ACHN (cell line): ENCODE data around the gene PTK7.

ENCODE experiments used
- DNase-seq: peaks from one replicate; pipeline ENCODE4 v3.0.0-alpha.2; 2015
- in situ Hi-C: cut with HindIII; loops from 2 replicates; pipeline ENCODE4 v1.10.0; 2017; ENCODE audit warnings: low sequenced_read_pairs, low pct_ligation_motif_present, low pct_unique_long_range_greater_than_20kb

Gene PTK7

DNA sequence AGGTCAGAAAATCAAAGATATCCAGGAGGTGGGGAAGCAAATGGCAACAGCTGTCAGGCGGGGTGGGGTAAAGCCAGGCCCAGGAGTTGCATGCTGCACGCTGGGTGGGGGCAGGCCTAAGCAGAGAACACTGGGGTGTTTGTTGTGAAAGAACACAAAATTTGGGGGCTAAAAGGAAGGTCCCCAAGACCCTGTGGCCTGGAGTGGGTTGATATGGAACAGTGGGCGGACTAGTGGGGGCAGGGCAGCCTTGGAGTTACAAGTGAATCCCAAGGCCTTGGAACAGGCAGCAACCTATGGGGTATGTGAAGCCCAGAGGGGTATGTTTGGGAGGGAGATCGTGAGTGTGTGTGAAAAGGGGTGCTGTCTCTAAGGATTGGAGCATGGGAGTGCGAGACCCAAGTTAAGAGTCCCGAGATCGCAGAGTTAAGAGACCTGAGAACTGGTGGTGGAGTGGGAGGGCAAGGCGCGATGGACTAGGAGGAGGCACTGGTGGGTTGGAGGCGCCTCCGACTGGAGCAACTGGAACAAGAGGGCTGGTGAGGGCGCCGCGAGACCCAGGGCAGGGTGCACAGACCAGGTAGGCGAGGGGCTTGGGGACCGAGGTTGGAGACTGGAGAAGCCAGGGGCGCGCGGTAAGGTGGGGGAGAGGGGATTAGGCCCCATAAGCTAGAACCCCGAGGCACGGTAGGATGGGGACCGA is 23.1 kb upstream of the PTK7 start:
- peak; percentile 26 for DNase-seq
- in situ Hi-C loops, result no loop called here

DNA sequence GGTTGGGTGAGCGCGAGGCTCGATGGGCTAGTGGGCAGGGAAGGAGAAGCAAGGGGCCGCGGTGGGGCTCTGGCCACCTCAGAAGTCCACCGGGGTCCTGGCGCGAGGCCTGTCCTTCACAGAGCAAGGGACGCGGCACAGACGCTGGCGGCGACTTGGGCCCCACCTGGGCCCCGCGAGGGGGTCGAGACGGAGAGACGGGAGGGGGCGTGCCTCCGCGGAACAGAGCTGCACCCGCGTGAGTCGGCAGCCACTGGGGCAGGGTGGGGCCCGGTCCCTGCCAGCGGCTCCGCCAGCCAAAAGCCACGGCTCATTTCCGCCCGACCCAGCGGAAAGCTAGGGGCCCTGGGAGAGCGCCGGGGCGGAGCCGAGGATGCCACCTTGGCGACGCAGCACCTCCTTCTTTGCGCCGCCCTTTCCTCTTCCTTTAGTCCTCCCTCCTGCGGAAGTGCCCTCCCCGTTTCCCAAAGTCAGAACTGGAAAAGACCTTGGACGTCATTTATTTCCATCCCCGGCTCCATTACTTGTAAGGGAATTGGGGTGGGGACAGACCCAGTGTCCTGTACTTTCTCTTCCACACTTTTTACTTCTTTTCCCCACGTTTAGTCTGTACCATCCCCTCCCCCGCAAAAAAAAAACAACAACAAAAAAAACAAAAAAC is 22.4 kb upstream of the PTK7 start, which contains the start of gene CUL7:
Gene CUL7 (minus strand): TSS at position 307 of the 661 bp plus-strand sequence. CDS start 1,063 bp downstream, outside the sequence.
- DNase-seq, result peak; percentile 94
- in situ Hi-C loops, result no loop called here

DNA sequence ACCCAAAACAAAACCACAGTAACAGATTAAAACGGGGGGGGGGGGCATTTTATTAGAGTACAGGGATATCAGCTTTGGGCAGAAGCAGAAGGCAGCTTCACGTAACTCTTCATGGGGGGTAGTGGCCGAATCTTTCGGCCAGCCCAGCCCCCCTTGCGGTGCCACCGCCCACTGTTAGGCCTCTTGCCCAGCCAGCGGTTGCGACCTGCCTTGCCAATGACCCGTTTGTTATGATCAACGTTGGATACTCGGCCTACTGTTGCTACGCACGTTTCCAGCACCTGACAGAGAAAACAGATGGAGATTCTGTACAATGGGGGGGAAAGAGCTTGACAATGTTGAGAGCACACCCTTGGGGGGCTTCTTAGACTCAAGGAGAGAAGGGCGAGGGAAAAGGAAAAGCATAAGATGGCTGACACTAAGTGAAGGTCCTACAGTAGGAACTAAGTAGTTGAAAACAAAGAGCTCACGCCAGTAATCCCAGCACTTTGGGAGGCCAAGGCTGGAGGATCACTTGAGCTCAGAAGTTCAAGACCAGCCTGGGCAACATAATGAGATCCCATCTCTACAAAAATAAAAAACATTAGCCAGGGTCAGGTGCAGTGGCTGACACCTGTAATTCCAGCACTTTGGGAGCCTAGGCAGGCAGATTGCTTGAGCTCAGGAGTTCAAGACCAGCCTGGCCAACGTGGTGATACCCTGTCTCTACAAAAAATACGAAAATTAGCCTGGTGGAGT is 21.7 kb upstream of the PTK7 start:
- no peak for DNase-seq
- in situ Hi-C loops, result no loop called here

- in situ Hi-C loops, result no loop called here
- DNase-seq, result no peak
Measured at GRCh38 chr6:43055966-43056365, 20.1 kb upstream of the PTK7 start.

DNA sequence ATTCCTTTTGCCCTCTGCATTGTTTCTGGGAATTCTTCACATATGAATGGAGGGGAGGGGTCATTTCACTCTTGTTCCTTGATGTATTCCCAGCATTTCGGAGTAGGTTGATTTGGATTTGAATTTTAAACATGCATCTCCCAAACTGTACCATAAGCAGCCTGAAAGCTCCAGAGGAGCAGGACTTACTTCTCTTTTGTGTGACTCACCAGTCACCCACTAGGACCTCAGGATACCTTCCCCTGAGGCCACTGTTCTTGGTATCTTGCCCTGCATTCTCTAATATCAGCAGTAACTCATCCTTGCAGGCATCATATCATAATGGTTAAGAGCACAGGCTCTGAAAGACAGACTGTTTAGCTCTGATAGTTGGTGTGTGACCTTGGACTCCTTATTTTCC is 17.6 kb upstream of the PTK7 start:
- in situ Hi-C loops, result no loop called here
- DNase-seq, result no peak

- in situ Hi-C loops, result no loop called here
- DNase-seq, result peak; percentile 98
Measured at GRCh38 chr6:43059168-43060033, 16.7 kb upstream of the PTK7 start, which contains the start of the genes KLC4 and MRPL2. Gene KLC4 (plus strand): TSS chr6:43059631. CDS start chr6:43061336, 1,705 bp downstream. Gene MRPL2 (minus strand): TSS chr6:43059434. CDS start chr6:43059381, 53 bp downstream.

GRCh38 chr6:43060034-43060754 is 15.9 kb upstream of the PTK7 start:
- in situ Hi-C loops, result no loop called here
- DNase-seq, result peak; percentile 25

DNA sequence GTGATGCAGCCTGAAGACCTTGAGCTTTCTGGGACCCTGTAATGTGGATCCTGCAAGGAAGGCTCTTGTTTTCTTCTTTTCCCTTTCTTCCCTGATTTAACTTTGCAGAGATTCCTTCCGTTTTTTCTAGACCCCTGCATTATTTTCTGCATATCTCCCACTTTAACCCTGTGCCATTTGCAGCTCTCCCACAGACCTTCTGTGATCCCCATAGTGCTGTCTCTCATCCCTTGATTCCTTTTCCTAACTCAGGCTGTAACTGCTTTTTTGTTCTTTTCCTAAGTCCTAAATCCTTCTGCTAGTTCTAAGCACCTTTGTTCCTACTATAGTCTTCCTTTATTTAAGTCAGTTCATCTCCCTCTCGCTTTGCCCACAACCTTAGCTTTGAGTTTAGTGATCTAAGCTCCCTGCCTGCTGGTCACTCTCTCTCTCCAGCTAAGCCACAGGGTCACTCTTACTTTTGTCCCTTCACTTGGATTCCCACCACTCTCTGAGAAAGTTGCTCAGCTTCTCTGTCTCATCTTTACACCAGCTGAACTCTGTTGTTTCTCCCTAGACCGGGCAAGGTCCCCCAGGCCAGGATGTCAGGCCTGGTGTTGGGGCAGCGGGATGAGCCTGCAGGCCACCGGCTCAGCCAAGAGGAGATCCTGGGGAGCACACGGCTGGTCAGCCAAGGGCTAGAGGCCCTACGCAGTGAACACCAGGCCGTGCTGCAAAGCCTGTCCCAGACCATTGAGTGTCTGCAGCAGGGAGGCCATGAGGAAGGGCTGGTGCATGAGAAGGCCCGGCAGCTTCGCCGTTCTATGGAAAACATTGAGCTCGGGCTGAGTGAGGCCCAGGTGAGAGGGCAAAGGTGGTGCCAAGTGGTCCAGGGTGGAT is 15.1 kb upstream of the PTK7 start:
- in situ Hi-C loops, result no loop called here
- DNase-seq, result no peak

- in situ Hi-C loops, result no loop called here
- DNase-seq, result no peak
Measured at GRCh38 chr6:43061861-43062260, 14.3 kb upstream of the PTK7 start.

GRCh38 chr6:43062818-43063217 is 13.3 kb upstream of the PTK7 start:
- in situ Hi-C loops, result no loop called here
- no peak for DNase-seq

- in situ Hi-C loops, result no loop called here
- peak; percentile 54 for DNase-seq
Measured at GRCh38 chr6:43070028-43070632, 6.0 kb upstream of the PTK7 start.

DNA sequence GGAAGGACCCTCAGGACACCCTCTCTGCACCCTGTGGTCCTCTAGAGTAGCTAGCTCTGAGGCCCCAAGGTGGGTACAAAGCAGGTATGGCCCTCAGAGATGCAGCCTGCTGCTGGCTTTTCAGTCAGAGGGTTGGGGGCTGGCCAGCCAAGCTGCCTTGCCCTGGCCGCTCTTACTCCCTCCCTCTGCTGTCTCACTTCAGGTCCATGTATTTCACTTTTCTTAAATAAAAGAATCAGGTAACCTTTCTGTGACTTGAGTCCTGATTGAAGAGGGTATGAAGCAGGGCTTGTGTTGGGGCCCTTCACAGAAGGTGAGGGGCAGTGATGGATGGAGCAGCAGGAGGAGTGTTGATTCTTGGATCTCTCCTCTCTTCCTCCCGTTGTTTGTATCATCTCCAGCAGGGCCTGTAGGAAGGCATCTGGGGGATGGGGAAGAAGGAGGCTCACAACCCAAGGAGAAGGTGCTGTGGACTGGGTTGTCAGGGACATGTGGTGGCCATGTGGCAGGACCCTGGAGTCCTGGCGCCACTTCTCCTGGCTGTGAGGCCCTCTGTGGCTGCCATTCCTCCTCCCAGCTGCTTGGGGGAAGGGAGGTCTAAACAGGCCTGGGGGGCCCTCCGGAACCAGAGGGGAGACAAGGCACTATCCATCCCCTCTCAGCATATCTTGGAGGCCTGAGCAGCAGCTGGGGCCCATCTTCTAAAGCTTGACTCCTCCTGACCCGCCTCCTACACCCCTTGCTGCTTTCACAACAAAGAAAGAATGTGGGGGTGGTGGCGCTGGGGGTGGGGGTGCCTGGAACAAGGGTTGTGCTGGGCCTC is 1.1 kb upstream of the PTK7 start:
- in situ Hi-C loops, result no loop called here
- no peak for DNase-seq

DNA sequence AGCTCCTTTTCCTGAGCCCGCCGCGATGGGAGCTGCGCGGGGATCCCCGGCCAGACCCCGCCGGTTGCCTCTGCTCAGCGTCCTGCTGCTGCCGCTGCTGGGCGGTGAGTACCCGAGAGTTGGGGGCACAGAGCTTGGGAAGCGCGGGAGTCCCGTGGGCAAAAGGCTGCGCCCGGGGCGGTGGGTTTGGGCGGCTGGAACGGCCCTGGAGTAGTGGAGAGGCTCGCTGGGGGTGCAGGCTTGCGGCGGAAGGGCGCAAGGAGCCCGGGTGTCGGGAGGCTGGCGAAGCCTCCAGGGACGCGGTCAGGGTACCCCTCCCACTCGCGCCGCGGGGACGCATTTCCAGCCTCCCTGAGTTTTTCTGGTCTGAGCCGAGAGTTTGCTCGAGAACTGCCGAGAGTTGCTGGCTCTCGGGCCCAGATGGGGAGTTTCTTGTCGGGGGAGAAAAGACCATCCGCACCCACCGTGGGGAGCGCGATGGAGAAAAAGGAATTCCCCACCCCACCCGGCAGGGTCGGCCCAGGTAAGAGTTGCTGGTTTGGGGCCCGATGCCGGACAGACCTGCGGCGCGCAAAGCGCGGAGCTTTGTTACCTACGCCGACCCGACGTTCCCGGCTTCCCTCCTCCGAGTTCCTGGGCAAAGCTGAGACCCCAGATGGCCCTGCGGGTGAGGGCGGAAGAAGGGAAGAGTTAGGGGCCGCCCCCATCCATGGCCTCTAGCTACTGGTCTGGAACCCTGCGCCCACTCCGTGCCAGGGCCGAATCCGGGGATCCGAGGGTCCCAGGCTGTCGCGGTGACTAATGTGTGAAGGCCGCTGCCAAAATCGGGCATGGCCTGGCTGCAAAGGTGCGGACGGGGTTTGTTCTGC is 584 bp downstream of the PTK7 start:
- in situ Hi-C loops, result no loop called here
- peak; percentile 32 for DNase-seq

DNA sequence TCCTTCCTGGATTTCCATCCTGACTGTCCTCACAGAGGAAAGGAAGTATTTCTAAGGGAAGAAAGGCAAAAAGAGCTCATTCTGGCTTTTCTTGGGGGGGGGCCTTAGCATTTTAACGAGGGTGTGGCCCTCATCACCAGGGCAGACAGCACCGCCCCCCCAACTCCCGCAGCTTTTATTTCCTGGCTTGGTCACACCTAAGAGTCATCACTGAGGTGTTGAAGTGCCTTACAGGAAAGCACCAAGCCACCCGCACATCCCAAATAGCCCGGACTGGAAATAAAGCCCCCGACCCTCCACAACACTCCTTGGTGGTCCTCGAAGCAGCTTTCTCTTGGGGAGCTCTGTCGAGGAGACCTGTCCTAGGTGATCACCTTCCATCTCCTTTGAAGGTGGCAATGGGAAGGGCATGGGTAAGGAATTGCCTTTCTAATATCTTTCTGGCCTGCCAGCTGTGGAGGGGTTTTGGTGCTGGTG is 1.3 kb downstream of the PTK7 start:
- in situ Hi-C loops, result no loop called here
- DNase-seq, result no peak

GRCh38 chr6:43077981-43078511 is 1.9 kb downstream of the PTK7 start:
- in situ Hi-C loops, result no loop called here
- no peak for DNase-seq
